ENCODE data around the gene FGGY.
"Not testable (repeated sequence)": the region's sequence is repeated elsewhere in the genome, so short reads cannot be mapped to it uniquely, and the experiment has no call there.

Gene FGGY, protein sequence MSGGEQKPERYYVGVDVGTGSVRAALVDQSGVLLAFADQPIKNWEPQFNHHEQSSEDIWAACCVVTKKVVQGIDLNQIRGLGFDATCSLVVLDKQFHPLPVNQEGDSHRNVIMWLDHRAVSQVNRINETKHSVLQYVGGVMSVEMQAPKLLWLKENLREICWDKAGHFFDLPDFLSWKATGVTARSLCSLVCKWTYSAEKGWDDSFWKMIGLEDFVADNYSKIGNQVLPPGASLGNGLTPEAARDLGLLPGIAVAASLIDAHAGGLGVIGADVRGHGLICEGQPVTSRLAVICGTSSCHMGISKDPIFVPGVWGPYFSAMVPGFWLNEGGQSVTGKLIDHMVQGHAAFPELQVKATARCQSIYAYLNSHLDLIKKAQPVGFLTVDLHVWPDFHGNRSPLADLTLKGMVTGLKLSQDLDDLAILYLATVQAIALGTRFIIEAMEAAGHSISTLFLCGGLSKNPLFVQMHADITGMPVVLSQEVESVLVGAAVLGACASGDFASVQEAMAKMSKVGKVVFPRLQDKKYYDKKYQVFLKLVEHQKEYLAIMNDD

DNA sequence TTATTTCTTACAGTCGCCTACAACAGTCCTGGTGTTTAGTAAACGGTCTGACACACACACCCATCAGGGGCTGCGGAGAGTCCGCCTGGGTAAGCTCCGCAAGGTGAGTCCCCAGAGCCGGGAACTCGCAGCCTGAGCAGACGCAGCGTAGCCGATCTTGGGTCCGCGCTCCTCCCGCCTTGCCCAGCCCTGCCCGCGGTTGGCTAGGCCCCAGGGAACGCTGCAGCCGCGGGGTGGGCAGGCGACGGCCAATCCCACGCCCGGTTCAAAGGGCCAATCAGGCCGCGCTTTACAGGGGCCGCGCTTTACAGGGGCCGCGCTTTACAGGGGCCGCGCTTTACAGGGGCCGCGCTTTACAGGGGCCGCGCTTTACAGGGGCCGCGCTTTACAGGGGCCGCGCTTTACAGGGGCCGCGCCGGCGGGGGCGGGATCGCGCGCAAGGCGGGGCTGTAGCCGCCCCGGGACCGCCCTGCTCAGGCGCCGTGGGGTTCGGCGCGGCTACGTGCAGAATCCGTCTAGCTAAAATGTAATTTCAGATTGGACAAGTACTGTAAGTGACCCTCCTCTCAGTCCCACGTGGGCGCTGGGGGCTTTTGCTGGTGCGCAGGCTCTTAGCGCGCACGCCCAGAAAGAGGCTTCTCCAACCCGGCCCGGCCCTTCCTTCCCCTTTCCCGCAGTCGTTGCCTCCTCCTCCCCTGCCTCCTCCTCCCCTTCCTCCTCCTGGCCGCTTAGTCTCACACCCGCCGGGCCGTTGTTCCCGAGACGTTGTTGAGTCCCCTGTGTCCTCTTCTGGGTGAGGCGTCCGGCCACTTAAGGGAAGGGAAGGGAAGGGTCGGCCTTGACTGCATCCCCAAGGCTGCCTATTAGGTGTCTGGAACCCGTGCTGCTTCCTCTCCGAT, at the start of gene FGGY:
Gene FGGY, plus strand, starts transcription at position 737 of the 899 bp plus-strand sequence. CDS start 24,456 bp downstream, outside the sequence.
- FAIRE-seq (peak; percentile 70), DNase-seq (ENCODE audit: low spot score) (peak; percentile 98)

DNA sequence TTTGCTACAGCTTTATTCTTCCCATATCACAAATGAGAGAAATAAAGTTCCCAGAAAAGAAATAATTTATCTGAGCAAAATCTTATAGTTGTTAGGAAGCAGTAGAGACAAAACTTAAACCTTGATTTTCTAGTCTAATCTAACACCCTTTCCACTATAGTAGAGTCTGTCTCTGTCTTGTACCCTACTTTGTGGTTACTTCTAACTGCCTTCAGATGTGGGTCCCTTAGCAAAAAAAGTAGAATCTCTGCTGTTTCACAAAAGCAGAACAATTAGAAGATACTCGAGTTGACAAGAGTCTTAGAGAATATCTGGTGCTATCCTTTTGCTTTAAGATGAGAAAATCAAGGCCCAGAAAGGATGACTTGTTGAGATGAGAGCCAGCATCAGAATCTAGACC, 48.1 kb upstream of the FGGY start:
- no peak for FAIRE-seq

DNA sequence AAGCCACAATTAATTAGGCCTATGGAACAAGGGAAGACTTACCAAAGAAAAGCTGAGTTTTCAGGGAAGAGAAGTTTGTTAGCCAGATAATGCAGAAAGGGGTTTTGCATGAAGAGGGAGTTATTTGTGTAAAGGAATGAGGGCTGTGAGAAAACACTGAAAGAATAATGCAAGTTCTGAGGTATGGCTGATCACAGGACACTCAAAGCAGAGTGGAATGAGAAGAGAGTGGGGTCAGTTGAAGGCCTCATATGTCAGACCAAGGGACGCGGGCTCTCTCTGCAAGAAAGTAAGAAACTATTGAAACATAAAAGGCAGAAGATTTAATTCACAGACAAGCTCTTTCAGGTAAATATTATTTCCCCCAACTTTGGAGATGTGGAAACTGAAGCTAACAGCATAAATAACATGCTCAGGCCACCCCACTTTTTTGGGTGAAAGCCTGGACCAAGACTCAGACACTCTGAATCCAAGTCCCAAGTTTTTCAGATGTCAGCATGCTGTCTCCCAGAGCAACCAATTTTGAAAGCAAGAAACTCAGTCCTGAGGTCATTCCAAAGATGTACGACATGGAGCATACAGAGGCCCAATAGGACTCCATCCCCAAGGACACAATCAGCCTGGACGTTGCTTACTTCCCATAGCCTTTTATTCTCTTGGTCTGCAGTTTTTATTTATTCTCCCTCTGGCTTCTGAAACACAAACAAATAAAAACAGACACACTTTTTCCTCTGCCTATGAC, 47.3 kb upstream of the FGGY start:
- DNase-seq (ENCODE audit: low spot score) (no peak), FAIRE-seq (no peak)

More for the DNA sequence above, 48.1 kb upstream of the FGGY start:
- DNase-seq (ENCODE audit: low spot score) = no peak

DNA sequence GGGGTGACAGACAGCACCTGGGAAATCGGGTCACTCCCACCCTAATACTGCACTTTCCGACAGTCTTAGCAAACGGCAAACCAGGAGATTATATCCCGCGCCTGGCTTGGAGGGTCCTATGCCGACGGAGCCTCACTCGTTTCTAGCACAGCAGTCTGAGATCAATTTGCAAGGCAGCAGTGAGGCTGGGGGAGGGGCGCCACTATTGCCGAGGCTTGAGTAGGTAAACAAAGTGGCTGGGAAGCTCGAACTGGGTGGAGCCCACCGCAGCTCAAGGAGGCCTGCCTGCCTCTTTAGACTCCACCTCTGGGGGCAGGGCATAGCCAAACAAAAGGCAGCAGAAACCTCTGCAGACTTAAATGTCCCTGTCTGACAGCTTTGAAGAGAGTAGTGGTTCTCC, 45.8 kb upstream of the FGGY start:
- not testable (repeated sequence) for FAIRE-seq; DNase-seq (ENCODE audit: low spot score)

DNA sequence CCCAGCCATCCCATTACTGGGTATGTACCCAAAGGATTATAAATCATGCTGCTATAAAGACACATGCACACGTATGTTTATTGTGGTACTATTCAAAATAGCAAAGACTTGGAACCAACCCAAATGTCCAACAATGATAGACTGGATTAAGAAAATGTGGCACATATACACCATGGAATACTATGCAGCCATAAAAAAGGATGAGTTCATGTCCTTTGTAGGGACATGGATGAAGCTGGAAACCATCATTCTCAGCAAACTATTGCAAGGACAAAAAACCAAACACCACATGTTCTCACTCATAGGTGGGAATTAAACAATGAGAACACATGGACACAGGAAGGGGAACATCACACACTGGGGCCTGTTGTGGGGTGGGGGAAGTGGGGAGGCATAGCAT, 40.5 kb upstream of the FGGY start:
- not testable (repeated sequence) for FAIRE-seq; DNase-seq (ENCODE audit: low spot score)

DNA sequence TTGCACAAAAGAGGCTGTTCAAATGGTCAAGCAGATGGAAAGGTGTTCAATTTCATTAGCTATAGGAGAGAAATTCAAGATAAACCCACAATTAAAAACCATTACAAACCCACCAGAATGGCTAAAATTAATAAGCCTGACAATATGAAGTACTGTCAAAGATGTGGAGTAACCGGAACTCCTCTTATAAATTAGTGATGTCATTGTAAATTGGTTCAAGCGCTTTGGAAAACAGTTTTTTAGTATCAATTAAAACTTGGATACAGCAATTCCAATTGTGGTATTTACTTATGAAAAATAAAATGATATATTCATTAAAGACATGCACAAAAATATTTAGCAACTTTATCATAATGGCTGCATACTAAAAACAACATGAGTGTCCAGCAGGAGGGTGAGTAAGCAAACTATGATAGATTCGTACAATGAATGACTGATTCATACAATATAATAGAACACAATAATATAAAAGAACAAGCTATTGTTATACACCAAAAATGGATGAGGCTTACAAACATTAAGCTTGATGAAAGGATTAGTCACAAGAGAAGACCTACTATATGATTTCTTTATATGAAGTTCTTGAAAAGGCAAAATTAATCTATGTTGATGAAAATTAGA, 38.4 kb upstream of the FGGY start:
- FAIRE-seq (no peak), DNase-seq (ENCODE audit: low spot score) (no peak)

DNA sequence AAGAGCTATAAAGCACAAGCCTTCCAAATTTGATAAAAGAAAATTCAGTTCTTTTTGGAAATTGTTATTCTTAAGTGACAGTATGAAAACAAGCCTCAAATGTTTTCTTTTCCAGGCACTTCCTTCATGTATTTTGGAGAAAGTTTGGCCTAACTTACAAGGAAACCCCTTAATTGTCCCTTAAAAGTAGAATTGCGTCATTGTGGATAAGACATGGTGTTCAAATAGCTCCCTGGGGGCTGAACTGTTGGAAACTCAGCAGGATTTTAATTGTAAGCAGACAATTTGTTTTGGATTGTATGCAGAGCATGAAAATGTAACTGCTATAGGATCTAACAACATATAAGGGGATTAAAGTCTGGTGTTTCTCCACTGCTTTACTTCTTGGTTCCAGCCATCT, 35.4 kb upstream of the FGGY start:
- DNase-seq (ENCODE audit: low spot score) = no peak
- no peak for FAIRE-seq

DNA sequence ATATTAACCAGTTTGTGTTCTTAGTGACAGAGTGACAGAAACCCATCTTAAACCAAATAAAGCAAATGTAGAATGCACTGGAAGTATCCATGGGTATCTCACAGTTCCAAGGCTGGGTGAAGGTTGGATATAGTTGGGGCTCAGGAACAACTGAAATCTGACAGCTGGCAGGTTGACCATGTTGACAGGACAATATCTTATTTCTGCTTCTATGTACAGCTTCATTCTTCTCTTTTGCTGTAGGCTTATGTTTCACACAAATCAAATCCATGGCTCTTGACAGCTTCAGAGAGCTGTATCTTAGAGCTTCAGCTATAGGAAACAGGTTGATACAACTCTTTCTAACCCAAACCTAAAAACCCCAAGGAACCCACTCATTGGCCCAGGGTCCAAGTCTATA, 34.3 kb upstream of the FGGY start:
- DNase-seq (ENCODE audit: low spot score) (no peak), FAIRE-seq (no peak)

DNA sequence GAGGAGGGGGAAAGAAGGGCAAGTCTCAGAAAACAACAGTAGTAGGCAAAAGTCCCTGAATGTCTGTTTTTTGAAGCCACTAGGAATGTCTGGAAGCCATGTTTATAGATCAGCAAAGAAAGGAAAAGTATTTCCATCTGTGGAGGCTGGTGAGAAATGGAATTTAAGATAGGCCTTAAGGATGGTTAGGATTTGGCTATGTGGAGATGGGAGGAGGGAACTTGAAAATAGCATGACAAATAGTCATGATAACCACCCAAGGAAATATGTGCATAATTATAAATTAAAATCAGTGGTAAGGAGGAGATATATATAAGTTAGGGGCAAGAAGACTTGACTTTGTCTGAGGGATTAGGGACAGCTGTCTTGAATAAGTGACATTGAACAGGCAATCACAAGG, 33.8 kb upstream of the FGGY start:
- no peak for FAIRE-seq
- DNase-seq (ENCODE audit: low spot score) = no peak

DNA sequence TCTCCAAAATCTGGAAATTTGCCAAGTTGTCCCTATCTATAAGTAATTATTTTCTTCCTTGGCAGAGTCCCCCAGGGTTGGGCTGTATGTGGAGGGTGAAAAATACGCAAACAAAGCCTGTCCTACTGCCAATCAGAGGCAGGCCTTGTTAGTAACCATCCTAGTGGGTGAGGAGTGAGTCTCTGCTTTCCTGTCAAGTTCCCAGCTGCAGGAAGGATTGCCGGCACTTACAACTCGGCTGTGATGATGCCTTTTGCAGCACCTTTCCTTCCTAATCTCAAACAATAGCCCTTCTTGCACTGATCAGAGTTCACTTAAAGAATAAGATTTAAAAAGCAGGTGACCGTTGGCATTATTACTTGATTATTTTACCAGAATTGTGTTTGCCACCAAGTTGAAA, 31.3 kb upstream of the FGGY start:
- FAIRE-seq = no peak

DNA sequence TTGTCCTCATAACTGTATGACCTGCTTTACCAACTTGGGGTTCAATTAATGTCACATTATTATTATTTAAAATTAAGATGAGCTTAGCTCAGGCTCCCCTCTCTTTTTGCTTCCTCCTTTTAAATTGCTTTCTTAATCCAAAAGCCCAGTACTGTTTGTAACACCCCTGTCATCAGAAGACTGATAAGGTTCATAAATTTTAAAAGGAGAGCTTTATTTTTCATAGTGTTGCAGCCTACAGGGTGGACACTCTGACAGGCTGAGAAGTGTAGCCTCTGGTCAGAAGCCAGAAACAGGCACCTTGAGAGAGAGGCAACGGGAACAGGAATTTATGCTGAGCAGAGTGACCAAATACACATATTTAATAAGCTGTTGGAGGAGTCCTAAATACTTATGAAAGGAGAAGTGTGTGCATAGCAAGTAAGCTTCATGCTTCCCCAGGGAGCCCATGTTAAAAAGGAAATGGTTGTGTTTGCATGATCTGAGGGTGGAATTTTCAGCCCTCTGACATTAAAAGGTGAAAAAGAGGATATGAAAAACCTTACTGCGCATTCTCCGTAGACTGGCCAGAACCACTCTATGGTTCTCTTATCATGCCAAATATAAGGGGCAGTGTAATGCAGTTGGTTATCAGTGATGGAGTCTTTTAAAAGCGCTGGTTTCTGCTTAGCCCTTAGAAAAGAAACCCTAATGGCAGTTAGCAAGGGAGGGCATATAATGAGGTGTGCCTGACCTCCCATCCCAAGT, 30.5 kb upstream of the FGGY start:
- FAIRE-seq (no peak), DNase-seq (ENCODE audit: low spot score) (no peak)

More for the DNA sequence above, 31.3 kb upstream of the FGGY start:
- no peak for DNase-seq (ENCODE audit: low spot score)

DNA sequence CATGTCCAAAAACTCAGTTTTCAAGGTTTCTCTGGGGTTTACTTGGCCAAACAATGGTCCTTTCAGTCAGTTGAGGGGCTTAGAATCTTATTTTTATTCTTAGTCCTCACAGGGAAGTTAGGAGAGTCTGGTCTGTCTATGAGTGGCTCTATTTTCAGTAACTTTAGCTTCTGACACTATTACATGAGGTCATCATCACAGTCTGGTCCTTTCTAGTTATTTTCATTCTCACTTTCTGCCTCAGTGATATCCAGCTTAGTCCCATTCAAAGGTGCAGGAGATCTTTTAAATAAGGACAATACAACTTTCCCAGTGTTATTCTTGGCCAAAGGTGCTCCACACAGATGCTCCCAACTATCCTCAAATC, 30.0 kb upstream of the FGGY start:
- no peak for DNase-seq (ENCODE audit: low spot score)
- no peak for FAIRE-seq

DNA sequence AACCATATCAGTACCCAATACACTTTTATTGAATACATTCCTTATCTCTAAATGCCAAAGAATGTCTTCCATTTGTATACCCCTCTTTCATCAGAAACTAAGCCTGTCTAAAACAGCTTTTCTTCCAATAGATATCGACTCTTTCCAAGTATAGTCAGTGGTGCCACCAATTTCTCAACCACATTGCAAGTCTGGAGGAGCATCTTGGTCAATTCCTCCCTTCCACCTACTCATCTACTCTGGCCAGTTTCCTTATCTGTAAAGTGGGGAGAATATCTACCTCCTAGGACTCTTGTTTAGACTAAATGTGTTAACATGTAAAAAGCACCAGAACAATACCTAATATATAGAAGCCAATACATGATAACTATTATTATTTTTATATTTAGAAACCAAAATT, 28.5 kb upstream of the FGGY start:
- no peak for DNase-seq (ENCODE audit: low spot score)
- FAIRE-seq = no peak

DNA sequence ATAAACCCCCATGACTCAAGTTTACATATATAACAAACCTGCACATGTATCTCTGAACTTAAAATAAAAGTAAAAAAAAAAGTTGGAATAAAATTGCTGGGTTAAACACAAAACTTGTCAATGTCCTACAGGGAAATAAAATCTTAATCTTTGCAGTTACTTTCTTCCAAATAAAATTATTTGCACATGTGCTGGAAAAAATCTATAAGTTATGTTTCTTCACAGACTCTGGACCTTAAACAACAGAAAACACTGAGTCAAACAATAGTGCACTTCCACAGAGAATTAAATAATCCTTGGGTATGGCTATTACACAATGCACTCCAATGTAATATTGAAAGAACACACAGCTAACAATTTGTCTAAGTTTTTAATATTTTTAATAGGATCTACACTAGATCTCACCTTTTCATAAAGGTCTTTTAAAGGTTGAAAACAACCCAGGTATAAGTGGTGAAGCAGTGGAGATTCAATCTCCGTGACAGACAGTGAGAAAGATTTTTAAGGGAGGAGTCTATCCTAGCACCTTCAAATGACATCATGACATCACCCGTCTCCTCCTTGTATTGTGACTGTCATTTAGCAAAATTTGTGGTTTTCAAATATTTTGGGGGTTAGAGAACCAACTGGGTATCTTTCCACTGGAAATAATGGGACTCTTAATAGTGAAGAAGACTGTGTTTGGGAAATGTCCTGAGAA, 25.2 kb upstream of the FGGY start:
- no peak for FAIRE-seq

DNA sequence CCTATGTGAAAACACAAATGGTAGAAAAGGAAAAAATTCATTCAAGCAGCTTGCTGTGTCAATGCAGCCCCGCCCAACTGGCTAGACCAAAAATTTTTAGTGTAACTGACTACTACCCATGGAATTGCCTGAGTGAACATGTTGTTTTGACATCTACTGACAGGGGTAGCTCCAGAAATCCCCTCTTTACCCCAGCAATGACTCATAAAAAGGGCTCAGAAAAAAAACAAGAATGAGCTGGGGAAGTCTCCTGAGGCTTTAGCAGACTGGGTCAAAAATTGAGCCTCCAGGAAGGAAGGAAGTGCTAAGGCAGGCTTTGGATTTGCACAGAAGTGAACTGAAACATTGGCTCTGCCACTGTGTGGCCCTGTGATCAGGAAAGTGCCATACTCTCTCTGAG, 24.4 kb upstream of the FGGY start:
- peak; percentile 60 for DNase-seq (ENCODE audit: low spot score)
- FAIRE-seq = no peak

More for the DNA sequence above, 25.2 kb upstream of the FGGY start:
- DNase-seq (ENCODE audit: low spot score) = no peak

DNA sequence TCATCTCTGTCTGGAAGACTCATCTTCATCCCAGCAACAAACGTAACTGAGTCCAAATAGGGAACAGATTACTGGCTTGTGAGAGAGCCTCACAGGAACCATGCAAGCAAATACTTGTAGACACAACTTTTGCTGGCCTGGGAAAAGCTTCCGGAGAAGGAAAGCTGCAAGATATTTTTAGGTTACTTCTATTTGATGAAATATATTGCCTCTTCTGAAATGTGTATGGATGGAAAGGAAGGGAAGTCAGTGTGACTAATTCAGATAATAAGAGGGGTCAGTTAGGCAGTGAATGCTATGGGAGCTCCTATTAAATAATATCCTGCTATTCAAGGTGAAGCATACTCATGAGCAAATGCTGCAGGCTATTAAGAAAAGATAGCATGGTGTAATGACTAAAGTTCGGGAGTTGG, 20.4 kb upstream of the FGGY start:
- no peak for DNase-seq (ENCODE audit: low spot score)
- no peak for FAIRE-seq

DNA sequence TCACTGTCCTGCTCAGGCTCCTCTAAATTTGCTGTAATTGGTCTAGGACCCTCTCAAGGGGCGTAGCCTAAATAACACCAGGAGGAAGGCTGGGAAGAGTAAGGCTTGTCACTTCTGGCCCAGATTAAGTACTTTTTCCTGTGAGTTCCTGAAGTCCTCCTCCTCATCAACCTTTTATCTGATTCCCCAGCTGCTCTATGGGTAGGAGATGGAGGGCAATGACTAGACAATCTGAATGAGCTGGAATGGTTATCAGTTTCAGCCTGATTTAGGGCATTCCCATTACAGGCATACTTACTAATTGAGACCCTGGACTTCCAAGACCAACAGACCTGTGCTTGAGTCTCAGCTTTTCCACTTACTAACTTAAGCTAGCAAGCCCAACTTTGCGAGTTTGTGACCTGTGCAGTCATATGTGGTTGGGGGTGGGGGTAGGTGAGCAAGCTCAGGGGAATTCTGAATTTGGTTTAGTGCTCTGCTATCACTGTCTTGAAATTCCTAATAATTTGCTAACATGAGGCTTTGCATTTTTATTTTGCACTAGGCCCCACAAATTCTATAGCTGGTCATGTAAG, 18.0 kb upstream of the FGGY start:
- FAIRE-seq = no peak
- DNase-seq (ENCODE audit: low spot score) = no peak

DNA sequence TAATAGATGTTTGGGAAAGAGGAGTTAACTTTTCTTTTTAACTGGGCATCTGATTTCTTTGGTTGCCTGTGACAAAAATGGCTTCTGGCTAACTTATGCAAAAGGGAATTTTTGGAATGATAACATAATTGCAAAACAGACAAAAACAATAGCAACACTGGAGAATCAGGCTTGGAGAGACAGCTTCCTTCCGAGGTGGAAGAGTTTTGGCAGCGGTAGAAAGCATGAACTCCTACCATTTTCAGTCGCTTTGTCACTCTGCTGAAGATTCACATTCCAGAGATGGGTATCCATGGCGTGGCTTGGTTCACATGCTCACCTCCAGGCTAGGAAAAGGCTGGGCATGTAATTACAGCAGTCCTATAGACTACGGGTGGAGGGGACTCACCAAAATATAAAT, 17.2 kb upstream of the FGGY start:
- DNase-seq (ENCODE audit: low spot score) (no peak), FAIRE-seq (no peak)

DNA sequence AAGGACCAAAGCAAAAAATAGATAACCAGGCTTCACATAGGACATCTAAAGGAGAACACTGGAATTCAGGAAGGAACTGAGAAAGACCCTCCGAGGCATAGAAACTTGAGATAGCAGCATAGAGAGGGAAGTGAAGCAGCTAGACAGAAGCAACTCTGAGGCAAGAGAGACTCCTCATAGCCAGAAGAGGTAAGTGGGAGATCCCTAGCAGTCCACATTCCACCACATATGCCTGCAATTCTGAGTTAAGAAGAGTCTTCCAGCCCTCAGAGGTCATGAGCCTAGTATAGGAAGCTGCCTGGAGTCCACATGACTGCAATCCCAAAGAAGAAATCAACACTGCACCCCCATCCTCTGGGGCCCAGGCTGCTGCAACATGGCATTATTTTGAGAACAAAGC, 13.9 kb upstream of the FGGY start:
- DNase-seq (ENCODE audit: low spot score) (no peak), FAIRE-seq (no peak)
